HG03097 (cell line): Measurements from ENCODE around the gene CCDC92B.
"Not testable (repeated sequence)": the region's sequence is repeated elsewhere in the genome, so short reads cannot be mapped to it uniquely, and the experiment has no call there.

Experiments
- ATAC-seq: cut with Tn5 transposase; IDR thresholded peaks from one replicate; pipeline ENCODE4 v1.9.1; 2021; ENCODE audit not compliant: unreplicated experiment, low FRiP score

CCDC92B gene

GRCh38 chr17:2691069-2691871 lies 58.2 kb downstream of the CCDC92B start:
- no peak for ATAC-seq

- no peak for ATAC-seq
These were observed 59.0 kb downstream of the CCDC92B start for GRCh38 chr17:2690165-2691068.

DNA sequence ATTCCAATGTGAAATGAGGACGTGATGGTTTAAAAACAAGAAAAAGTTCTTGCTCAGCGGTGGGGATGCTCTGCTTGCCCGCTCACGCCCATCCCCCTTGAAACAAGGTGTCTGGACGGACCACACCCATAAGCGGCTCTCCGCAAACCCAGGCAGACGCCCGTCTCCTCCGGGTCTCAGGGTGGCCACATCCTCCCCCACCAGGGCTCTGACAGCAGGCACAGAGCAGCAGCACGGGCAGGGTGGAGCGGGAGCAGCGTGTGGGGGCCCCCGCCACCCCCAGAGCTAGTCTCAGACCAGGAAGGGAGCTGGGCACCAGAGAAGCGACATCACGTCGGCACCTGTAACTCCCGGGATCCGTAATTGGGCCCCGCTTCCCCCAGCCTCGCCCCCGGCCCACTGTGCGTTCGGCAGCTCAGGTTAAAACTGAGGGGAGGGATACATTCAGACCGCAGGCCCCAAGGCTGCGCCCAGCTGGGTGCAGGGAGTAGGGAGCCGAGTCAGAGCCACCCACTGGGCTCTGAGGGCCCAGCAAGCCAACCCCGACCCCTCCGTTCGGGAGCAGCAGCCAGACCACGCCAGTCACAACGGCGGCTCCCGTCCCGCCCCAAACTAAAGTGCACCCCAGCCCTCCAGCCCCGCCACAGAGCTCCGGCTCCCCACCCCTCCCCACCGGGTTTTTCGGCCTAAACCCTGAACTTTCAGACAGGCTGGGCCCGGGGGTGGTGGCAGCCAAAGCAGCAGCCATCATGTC lies 59.9 kb downstream of the CCDC92B start:
- ATAC-seq, result no peak

DNA sequence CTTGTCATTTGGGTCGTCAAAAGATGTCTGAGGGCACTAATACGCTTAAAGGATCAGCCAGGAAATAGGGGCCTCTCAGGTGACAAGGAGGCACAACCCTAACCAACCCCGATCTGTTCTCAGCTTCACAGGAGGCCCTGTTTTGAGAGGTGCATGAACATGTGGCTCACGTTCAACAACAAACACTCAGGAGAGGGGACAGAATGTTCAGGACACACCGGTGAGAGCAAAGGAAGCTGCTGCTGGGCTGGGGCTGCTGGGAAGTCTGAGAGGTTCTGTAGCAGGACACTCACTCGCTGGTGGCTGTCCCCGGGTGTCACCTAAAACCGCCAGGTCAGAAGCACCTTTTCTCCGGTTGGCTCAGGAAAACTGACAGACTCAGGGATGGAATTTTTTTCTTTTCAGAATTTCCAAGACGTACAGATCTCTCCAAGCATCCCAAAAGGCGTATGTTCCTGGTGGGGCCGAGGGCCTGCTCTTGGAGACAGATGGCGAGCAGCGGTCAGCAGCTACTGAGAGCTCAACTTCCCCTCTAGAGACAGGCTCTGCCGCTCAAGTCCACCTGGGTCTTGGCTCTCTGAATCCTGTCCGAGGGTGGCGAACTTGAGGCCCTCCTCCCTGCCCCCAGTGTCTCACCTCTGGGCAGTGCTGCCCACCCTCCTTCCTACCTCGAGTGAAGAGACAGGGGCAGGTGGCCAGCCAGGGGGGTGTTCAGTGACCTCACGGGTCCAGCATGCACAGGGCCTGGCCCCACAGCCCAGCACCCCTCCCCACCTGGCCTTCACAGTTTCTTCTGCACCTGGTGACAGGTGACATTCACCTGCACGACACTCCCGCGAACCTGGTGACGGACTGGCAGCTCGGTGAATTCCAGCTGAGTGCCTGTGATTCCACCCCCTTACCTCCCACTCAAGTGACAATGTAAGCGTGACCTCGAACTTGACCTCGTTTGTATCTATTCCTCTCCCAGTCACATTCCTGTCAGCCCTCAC lies 60.8 kb downstream of the CCDC92B start:
- ATAC-seq, result no peak

GRCh38 chr17:2687074-2687418 lies 62.4 kb downstream of the CCDC92B start:
- no peak for ATAC-seq

DNA sequence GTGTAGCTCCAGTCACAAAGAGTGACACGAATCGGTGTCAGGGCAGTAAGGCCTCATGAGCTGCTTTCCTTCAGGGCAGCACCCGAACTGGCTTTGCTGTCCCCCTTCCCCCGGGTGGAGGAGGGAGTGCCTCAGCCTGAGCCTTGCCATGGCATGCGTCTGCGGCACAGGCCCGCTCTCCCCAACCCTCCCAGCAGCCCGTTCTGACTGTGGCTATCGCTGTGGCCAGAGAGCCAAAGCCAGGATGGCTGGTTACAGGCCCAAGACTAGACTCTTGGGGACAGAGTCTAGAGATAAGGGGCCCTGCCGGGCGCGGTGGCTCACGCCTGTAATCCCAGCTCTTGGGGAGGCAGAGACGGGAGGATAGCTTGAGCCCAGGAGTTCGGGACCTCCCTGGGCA lies 63.8 kb downstream of the CCDC92B start:
- no peak for ATAC-seq

GRCh38 chr17:2684549-2684948 lies 64.9 kb downstream of the CCDC92B start:
- no peak for ATAC-seq

DNA sequence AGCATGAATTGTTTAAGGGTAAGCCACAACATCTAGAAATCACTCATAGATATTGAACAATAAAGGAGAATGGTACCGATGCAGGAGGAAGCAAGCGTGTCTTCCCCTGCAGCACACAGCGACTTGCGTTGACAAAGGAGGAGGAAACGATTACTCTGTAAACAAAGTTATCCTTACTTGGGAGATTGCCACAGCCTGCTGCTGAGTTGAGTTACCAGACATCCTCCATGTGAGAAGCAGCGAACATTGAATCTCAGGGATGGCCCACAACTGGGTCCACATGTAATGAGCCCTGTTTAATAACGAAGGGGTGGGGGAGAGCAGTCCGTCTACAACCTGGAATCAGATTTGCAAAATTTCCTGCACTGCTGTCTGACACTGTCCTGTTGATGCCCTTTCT lies 65.5 kb downstream of the CCDC92B start:
- no peak for ATAC-seq

DNA sequence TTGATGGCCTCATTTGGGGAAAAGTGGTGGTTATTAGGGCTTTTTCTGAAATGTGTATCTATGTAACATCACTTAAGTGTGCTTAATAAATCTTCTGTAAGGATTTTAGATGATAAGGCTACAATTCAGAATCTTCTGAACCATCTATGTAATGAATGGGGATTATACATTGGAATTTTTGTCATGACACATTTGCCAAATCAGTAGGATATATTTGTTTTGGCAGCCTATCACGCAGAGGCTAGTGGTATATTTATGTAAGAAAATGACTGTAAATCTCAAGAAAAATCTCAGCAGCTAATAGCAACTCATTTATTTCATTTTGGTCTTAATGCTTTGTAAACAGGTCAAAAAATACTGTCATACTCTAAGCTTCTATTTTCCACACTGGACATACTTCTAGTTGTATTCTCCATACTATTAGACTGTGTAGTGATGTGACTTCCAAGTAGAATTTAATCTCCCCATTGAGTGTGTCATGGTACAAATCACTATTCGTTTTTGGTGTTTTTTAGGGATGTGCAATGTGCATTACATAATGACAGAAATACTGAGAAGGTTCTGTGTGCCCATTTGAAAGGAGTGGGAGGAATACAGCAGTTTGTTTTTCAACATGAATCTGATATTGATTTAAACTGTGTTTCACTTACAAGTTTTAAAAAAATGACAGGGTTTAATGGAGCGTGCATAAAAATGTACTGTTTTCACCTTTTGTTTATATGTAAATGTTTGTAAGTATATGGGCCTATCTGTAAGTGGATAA lies 67.1 kb downstream of the CCDC92B start:
- no peak for ATAC-seq

GRCh38 chr17:2681650-2682049 lies 67.8 kb downstream of the CCDC92B start:
- no peak for ATAC-seq

DNA sequence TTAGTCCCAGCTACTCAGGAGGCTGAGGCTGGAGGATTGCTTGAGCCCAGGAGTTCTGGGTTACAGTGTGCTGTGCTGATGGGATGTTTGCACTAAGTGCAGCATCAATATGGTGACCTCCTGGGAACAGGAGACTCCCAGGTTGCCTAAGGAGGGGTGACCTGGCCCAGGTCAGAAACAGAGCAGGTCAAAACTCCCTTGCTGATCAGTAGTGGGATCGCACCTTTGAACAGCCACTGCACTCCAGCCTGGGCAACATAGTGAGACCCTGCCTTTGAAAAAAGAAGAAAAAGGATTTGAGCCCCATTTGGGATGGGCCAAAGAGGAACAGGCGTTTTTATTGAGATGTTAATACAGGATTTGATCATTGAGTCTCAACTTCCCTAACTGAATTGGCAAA lies 68.5 kb downstream of the CCDC92B start:
- no peak for ATAC-seq

DNA sequence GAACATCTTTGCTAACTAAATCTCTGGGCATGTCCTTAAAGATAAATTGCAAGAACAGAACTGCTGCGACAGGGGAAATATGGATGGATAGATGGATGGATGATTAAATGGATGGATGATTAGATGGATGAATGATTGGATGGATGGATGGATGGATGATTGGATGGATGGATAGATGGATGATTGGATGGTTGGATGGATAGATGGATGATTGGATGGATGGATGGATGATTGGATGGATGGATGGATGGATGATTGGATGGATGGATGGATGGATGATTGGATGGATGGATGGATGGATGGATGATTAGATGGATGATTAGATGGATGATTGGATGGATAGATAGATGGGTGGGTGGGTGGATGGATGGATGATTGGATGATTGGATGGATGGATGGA lies 70.2 kb downstream of the CCDC92B start:
- not testable (repeated sequence) for ATAC-seq
